ENCODE results near the gene CLK3.

Gene CLK3

GRCh38 chr15:74603026-74603788 is 12.4 kb upstream of the CLK3 start:
- no peak for DNase-seq (ENCODE audit: low read depth in 2 of 2)

GRCh38 chr15:74603789-74604705 is 11.6 kb upstream of the CLK3 start:
- no peak for DNase-seq (ENCODE audit: low read depth in 2 of 2)

- DNase-seq (ENCODE audit: low read depth in 2 of 2), result no peak
Measured at GRCh38 chr15:74604983-74605794, 10.4 kb upstream of the CLK3 start.

- DNase-seq (ENCODE audit: low read depth in 2 of 2), result no peak
Measured at GRCh38 chr15:74605795-74606150, 9.9 kb upstream of the CLK3 start.

GRCh38 chr15:74608786-74609185 is 6.8 kb upstream of the CLK3 start:
- DNase-seq (ENCODE audit: low read depth in 2 of 2), result no peak

GRCh38 chr15:74609938-74610301 is 5.7 kb upstream of the CLK3 start:
- no peak for DNase-seq (ENCODE audit: low read depth in 2 of 2)

- DNase-seq (ENCODE audit: low read depth in 2 of 2), result no peak
Measured at GRCh38 chr15:74610302-74610951, 5.2 kb upstream of the CLK3 start.

GRCh38 chr15:74611341-74611740 is 4.3 kb upstream of the CLK3 start:
- no peak for DNase-seq (ENCODE audit: low read depth in 2 of 2)

- DNase-seq (ENCODE audit: low read depth in 2 of 2), result no peak
Measured at GRCh38 chr15:74611834-74612233, 3.8 kb upstream of the CLK3 start.

GRCh38 chr15:74612677-74613076 is 3.0 kb upstream of the CLK3 start:
- no peak for DNase-seq (ENCODE audit: low read depth in 2 of 2)

- DNase-seq (ENCODE audit: low read depth in 2 of 2), result no peak
Measured at GRCh38 chr15:74613089-74613952, 2.3 kb upstream of the CLK3 start.

- DNase-seq (ENCODE audit: low read depth in 2 of 2), result no peak
Measured at GRCh38 chr15:74613953-74614743, 1.5 kb upstream of the CLK3 start.

- peak; percentile 67 to 81 for DNase-seq (ENCODE audit: low read depth in 2 of 2)
Measured at GRCh38 chr15:74614744-74615507, 710 bp upstream of the CLK3 start.

- peak; percentile 48 to 53 for DNase-seq (ENCODE audit: low read depth in 2 of 2)
Measured at GRCh38 chr15:74616366-74616939, 817 bp downstream of the CLK3 start.

GRCh38 chr15:74616996-74617395 is 1.4 kb downstream of the CLK3 start:
- DNase-seq (ENCODE audit: low read depth in 2 of 2), result no peak

- no peak for DNase-seq (ENCODE audit: low read depth in 2 of 2)
Measured at GRCh38 chr15:74618841-74619596, 3.4 kb downstream of the CLK3 start.

- no peak for DNase-seq (ENCODE audit: low read depth in 2 of 2)
Measured at GRCh38 chr15:74619916-74620635, 4.4 kb downstream of the CLK3 start.

Measured in stimulated activated CD4-positive, alpha-beta T cell treated with anti-CD3 and anti-CD28 coated beads, Interleukin-4, amount 100 ng/mL, for 48 hours (primary cell).